ENCODE data around the gene TTLL3.
"Not testable (repeated sequence)": the region's sequence is repeated elsewhere in the genome, so short reads cannot be mapped to it uniquely, and the experiment has no call there.

TTLL3 gene

DNA sequence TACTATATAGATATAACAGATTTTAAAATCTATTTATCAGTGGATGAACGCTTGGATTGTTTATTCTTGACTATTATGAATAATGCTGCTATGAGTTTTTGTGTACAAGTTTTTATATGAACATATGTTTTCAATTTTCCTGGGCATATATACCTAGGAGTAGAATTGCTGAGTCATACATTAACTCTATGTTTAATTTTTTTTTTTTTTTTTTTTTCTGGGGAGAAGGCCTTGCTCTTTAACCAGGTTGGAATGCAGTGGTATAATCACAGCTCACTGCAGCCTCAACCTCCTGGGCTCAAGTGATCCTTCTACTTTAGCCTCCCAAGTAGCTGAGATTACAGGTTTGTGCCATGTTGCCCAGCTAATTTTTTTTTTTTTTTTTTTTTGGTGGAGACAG is 60.9 kb downstream of the TTLL3 start:
- DNase-seq: no peak

DNA sequence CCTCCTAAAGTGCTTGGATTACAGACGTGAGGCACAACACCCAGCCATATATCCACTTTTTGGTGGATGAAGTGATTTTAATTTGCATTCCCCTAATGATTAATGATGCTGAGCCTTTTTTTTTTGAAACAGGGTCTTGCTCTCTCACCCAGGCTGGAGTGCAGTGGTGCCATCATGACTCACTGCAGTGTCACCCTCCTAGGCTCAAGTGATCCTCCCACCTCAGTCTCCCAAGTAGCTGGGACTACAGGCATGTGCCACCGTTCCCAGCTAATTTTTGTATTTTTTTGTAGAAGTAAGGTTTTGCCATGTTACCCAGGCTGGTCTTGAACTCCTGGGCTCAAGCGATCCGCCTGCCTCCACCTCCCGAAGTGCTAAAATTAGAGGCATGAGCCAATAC is 62.0 kb downstream of the TTLL3 start:
- DNase-seq: not testable (repeated sequence)

DNA sequence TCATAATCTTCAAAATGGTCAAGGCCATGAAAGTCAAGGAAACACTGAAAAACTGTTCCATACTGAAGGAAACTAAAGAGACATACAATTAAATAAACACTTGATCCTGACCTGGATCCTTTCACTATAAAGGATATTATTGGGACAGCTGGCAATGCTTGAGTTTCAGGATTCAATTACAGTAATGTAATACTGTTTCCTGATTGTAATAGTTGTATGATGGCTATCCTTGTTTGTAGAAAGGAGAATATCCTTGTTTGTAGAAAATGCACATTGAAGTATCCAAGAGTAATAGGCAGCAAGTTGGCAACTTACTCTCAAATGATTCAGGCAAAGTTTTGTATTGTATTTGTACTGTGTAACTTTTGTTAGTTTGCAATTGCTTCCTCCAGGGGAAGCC is 65.4 kb downstream of the TTLL3 start:
- DNase-seq: peak; percentile 23 to 41

DNA sequence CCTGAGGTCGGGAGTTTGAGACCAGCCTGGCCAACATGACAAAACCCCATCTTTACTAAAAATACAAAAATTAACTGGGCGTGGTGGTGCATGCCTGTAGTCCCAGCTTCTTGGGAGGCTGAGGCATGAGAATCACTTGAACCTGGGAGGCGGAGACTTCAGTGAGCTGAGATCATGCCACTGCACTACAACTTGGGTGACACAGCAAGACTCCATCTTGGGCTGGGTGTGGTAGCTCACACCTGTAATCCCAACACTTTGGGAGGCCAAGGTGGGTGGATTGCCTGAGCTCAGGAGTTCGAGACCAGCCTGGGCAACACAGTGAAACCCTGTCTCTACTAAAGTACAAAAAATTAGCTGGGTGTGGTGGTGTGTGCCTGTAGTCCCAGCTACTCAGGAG is 66.2 kb downstream of the TTLL3 start:
- not testable (repeated sequence) for DNase-seq

DNA sequence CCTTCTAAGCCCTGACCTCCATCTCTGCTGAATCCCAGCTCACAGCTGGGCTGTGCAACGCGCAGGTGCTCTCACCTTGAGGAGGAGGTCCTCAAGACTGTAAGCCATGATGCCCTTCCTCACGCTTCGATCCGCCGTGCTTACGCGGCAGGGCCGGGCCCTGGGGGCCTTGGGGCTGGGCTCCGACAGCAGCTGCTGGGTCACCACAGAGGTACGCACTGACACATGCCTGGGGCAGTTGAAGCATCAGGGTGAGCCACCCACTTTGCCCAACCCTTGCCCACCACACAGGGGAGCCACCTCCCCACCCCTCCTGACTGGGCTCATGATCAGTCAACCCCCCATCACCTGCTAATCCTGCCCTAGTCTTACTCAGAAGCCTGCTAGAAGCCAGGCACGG is 66.9 kb downstream of the TTLL3 start:
- no peak for DNase-seq

DNA sequence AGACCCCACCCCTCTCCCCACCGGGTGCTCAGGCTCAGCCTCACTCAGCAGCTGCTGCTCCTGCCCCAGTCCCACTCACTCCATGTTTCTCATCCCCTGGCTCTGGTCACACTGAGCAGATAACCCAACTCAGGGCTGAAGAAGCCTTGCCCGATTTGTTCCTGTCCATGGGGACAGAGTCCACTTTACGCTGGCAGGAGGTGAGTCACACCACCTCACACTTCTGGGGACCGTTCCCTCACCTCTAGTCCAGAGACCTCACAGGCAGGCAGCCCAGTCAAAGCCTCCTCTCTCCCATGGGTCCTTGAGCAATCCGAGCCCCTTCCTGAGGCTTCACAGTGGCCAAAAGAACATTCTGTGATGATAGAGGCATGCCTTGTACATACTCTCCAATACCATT is 68.6 kb downstream of the TTLL3 start:
- no peak for DNase-seq

DNA sequence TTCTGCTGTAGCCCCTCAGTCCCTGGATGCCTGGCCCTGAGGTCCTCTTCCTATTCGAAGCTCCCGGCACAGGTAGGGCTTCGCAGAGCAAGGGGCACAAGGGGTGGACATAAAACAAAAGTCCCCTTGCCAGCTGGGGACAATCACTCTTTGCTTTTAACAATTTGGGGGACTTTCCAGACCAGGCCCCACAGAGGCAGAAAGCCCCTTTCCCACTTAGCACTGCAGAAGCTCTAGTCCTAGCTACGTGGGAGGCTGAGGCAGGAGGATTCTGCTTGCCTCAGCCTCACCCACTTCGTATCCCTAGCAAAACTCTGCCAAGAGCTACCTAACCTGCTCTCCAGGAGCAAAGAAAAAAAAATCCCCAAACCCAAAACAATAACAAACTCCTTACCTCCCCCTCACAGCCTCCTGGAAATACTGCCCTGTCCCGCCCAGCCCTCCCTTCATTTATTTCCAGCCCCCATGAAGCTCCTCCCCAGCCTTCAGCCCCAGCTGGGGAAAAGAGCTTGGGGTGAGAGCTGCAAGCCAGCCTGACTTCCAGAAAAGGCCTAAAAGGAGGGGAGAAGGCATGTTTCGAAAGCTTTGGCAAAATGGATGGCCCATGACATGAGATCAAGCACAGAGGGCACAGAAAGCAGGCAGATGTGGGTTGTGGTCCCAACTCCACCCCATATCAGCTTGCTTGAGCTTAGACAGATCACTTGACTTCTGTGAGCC is 69.9 kb downstream of the TTLL3 start, which contains the start of gene CIDEC:
Gene CIDEC, minus strand, starts transcription at position 424 of the 720 bp plus-strand sequence. CDS start 1,767 bp downstream, outside the sequence.
- DNase-seq: no peak

DNA sequence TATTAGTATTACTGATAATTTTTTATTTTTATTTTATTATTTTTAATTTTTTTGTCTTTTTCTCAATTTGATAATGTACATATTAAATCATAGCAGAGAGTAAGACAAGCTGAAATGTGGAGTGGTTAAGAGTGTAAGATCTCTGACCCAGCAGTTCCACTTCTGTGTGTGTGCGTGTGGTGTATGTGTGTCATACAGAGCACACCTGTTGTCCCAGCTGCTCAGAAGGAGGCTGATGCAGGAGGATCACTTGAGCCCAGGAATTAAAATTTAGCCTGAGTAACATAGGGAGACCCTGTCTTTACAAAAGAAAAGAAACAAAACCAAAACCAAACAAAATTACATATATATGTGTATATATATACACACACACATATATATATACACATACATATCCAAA is 71.4 kb downstream of the TTLL3 start:
- DNase-seq: peak; percentile 29 to 62

DNA sequence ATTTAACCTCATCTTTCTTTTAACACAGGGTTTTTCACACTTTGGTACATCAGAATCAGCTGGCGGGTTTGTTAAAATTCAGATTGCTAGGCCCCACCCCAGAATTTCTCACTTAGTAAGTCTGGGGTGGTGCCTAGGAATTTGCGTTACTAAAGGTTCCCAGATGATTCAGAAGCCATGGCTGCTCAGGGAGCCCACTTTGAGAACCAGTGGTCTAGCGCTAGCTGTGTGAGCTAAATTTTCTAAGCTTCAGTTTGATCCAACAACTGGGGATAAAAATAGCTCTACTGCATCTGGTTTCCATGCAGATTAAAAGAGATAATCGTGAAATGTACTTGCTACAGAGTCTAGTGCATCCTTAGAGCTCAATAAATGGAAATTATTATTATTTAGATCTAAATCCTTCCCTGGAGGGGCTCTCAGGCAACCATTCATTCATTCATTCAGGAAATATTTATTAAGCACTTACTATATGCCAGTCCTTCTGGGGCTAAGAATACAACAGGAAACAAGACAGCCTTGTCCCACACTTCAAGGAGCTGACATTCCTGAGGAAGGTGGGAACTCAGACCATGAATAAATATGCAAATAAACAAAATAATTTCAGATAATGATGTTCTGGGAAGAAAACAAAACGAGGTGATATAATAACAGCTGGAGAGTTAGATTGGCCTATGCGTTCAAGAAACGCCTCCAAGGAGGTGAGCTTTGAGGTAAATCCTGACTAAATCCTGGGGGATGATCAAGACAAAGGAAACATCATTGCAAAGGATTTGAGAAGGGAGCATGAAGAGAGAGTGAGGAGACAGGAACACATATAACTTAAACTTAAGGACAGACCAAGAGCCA is 73.9 kb downstream of the TTLL3 start:
- no peak for DNase-seq

DNA sequence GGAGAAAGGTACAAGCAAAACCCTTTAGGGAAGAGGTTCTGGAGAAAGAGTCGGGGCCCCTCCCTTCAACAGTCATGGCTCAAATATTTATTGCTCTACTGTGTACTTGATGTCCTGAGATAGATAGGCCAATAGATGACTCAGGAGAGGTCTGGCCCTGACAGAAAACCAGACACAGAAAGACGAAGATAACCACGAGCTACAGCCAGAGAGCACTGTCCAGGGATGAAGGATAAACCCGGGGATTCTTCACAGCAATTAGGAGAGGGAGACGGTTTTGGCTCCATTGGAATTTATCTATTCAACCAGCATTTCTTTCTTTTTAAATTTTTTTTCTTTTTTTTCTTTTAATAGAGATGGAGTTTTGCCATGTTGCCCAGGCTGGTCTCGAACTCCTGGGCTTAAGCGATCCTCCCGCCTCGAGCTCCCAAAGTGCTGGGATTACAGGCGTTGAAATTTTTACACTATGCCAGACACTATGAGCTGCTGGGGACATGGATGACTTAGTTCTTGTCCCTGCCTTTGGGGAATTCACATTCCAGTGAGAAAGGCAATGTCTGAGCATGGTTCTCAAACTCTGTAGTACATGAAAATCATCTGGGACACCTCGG is 74.6 kb downstream of the TTLL3 start:
- no peak for DNase-seq

Measured in SHP77 (cell line).